ENCODE measurements around the gene NOL11. TPM values are rescaled to one million over a fixed set of nuclear protein-coding genes. Genes with fewer than 3 reads are reported as not detected.

Gene NOL11
- total and polyA plus RNA-seq, 2 donors (not counting 3 experiments of a cell fraction or from before 2014, with no cell fraction given): 17.7 to 52.6 TPM

DNA sequence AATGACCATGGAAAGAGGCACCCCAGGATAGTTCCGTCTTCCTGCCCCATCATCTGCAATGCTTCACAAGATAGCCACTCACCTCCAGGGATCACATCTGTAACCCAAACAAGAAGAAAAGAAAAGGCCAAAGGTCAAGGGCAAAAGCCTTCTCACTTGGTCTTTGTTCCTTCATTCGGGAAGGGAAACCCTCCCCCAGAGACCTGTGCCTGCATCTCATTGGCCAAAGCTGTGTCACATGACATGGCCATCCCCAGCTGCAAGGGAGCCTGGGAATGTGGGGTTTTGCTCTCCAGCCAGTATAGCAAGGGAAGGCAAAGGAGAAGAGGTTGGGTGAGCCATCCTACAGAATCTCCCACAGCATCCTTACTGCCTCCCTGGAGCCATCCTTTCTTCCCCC, 47.9 kb downstream of the NOL11 start:
- H3K4me1 ChIP-seq (ENCODE audit: control insufficient read depth, extremely low read depth, insufficient read depth, low read length): no peaks in the 10 kb centered on the region
- POLR2A ChIA-PET: no interaction called here
- DNase-seq (ENCODE audit: low read depth, low spot score): no peak
- H2AFZ ChIP-seq (ENCODE audit: low read depth, low read length): no peak overlapping the region
- BruUV-seq (replicated peaks): no TSS peak
- no peak for TF ChIP-seq JUN (IDR thresholded peaks at IDR 0.05; ENCODE audit: borderline replicate concordance, insufficient read depth, insufficient read length, low read depth)
- no peaks in the 10 kb centered on the region for H3K9me1 ChIP-seq (replicated peaks; ENCODE audit: control insufficient read depth, extremely low read depth, insufficient read depth, low read length)
- no peak overlapping the region for H3K9ac ChIP-seq (replicated peaks; ENCODE audit: extremely low read depth, insufficient read depth, low read length)
- dilution Hi-C loops (cut with MboI; ENCODE audit: extremely low pct_ligation_motif_present, low sequenced_read_pairs) (no loop called here), intact Hi-C loops (cut with micrococcal nuclease) (no loop called here)
- CTCF ChIA-PET: interaction anchor here (1.4 kb wide), 1 partner anchor 35 kb away, joined by 3 read pairs; no protein-coding TSS in a partner anchor
- no peak overlapping the region for H3K4me3 ChIP-seq (replicated peaks in 1 of 3; ENCODE audit: insufficient read depth in 1 of 3, low read depth in 1 of 3, low read length in 3 of 3)
- no peaks in the 10 kb centered on the region for H3K9me3 ChIP-seq (replicated peaks; ENCODE audit: control insufficient read depth, insufficient read depth, low read length)
- H3K4me2 ChIP-seq (ENCODE audit: insufficient read depth, low read length): no peak overlapping the region
- FAIRE-seq: no peak
- no peak overlapping the region for H3K27ac ChIP-seq (ENCODE audit: insufficient read depth, low read depth, low read length)
- no peaks in the 10 kb centered on the region for H3K36me3 ChIP-seq (ENCODE audit: control insufficient read depth in 2 of 2, extremely low read depth in 1 of 2, insufficient read depth in 2 of 2, low read length in 2 of 2)
- H3K79me2 ChIP-seq (ENCODE audit: control insufficient read depth, insufficient read depth, low read length): no peaks in the 10 kb centered on the region
- H3K27me3 ChIP-seq (ENCODE audit: control insufficient read depth in 2 of 2, insufficient read depth in 2 of 2, low read length in 2 of 2): no peaks in the 10 kb centered on the region
- H4K20me1 ChIP-seq (replicated peaks; ENCODE audit: control insufficient read depth, extremely low read depth, insufficient read depth, low read length): no peaks in the 10 kb centered on the region

DNA sequence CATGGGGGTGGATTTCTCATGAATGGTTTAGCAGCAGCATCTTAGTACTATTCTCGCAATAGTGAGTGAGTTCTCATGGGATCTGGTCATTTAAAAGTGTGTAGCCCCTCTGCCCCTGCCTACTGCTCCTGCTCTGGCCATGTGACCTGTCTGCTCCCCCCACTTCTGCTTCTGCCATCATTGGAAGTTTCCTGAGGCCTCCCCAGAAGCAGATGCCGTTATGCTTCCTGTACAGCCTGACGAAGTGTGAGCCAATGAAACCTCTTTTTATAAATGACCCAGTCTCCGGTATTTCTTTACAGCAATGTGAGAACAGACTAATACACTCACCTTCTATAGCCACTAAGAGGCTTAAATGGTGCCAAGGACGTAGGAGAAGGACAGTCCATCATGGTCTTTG, 51.5 kb downstream of the NOL11 start:
- FAIRE-seq (no peak), DNase-seq (ENCODE audit: low read depth, low spot score) (no peak)
- no TSS peak for BruUV-seq (replicated peaks)
- ChIA-PET CTCF (no interaction called here), POLR2A (no interaction called here)
- Histone ChIP-seq H3K9ac (replicated peaks; ENCODE audit: extremely low read depth, insufficient read depth, low read length) (no peak overlapping the region), H3K4me1 (ENCODE audit: control insufficient read depth, extremely low read depth, insufficient read depth, low read length) (no peaks in the 10 kb centered on the region), H3K4me2 (ENCODE audit: insufficient read depth, low read length) (no peak overlapping the region), H3K27me3 (ENCODE audit: control insufficient read depth in 2 of 2, insufficient read depth in 2 of 2, low read length in 2 of 2) (peaks cover 0 to 3% of the 10 kb centered on the region in 2 experiments), H3K9me3 (replicated peaks; ENCODE audit: control insufficient read depth, insufficient read depth, low read length) (no peaks in the 10 kb centered on the region), H3K4me3 (replicated peaks in 1 of 3; ENCODE audit: insufficient read depth in 1 of 3, low read depth in 1 of 3, low read length in 3 of 3) (no peak overlapping the region), H3K27ac (ENCODE audit: insufficient read depth, low read depth, low read length) (no peak overlapping the region), H3K36me3 (ENCODE audit: control insufficient read depth in 2 of 2, extremely low read depth in 1 of 2, insufficient read depth in 2 of 2, low read length in 2 of 2) (no peaks in the 10 kb centered on the region), H3K9me1 (replicated peaks; ENCODE audit: control insufficient read depth, extremely low read depth, insufficient read depth, low read length) (no peaks in the 10 kb centered on the region), H3K79me2 (ENCODE audit: control insufficient read depth, insufficient read depth, low read length) (no peaks in the 10 kb centered on the region), H2AFZ (ENCODE audit: low read depth, low read length) (no peak overlapping the region), H4K20me1 (replicated peaks; ENCODE audit: control insufficient read depth, extremely low read depth, insufficient read depth, low read length) (no peaks in the 10 kb centered on the region)
- TF ChIP-seq POLR2A (IDR thresholded peaks at IDR 0.05; ENCODE audit: low read depth, low read length) (no peak), FOS (IDR thresholded peaks at IDR 0.05; ENCODE audit: borderline replicate concordance, insufficient read depth, low read length) (no peak), GATA2 (IDR thresholded peaks at IDR 0.05; ENCODE audit: insufficient read depth, insufficient read length, low read depth, low read length) (no peak), JUN (IDR thresholded peaks at IDR 0.05; ENCODE audit: borderline replicate concordance, insufficient read depth, insufficient read length, low read depth) (no peak), MAX (IDR thresholded peaks at IDR 0.05; ENCODE audit: insufficient read depth, insufficient read length) (no peak), EZH2 (IDR thresholded peaks at IDR 0.05; ENCODE audit: borderline replicate concordance, low read depth, low read length, severe bottlenecking) (no peak), MYC (IDR thresholded peaks at IDR 0.05; ENCODE audit: low read depth, low read length) (no peak), POLR2AphosphoS5 (IDR thresholded peaks at IDR 0.05; ENCODE audit: insufficient read depth, low read depth, low read length) (no peak)
- TF ChIP-seq, protein P1, sequence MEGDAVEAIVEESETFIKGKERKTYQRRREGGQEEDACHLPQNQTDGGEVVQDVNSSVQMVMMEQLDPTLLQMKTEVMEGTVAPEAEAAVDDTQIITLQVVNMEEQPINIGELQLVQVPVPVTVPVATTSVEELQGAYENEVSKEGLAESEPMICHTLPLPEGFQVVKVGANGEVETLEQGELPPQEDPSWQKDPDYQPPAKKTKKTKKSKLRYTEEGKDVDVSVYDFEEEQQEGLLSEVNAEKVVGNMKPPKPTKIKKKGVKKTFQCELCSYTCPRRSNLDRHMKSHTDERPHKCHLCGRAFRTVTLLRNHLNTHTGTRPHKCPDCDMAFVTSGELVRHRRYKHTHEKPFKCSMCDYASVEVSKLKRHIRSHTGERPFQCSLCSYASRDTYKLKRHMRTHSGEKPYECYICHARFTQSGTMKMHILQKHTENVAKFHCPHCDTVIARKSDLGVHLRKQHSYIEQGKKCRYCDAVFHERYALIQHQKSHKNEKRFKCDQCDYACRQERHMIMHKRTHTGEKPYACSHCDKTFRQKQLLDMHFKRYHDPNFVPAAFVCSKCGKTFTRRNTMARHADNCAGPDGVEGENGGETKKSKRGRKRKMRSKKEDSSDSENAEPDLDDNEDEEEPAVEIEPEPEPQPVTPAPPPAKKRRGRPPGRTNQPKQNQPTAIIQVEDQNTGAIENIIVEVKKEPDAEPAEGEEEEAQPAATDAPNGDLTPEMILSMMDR (IDR thresholded peaks at IDR 0.05; ENCODE audit: extremely low read depth in 1 of 2, insufficient read depth in 1 of 2, low read depth in 1 of 2, low read length in 2 of 2): no peak
- intact Hi-C loops (cut with micrococcal nuclease) (no loop called here), dilution Hi-C loops (cut with MboI; ENCODE audit: extremely low pct_ligation_motif_present, low sequenced_read_pairs) (no loop called here)
